Measurements from ENCODE around the gene OR51E2. TPM values are rescaled to one million over a fixed set of nuclear protein-coding genes. Genes with fewer than 3 reads are reported as not detected.
"Not testable (repeated sequence)": the region's sequence is repeated elsewhere in the genome, so short reads cannot be mapped to it uniquely, and the experiment has no call there.

The OR51E2 gene, protein sequence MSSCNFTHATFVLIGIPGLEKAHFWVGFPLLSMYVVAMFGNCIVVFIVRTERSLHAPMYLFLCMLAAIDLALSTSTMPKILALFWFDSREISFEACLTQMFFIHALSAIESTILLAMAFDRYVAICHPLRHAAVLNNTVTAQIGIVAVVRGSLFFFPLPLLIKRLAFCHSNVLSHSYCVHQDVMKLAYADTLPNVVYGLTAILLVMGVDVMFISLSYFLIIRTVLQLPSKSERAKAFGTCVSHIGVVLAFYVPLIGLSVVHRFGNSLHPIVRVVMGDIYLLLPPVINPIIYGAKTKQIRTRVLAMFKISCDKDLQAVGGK
- polyA plus RNA-seq, result under 1 TPM; 0.02 to 0.56 (median 0.10) TPM

DNA sequence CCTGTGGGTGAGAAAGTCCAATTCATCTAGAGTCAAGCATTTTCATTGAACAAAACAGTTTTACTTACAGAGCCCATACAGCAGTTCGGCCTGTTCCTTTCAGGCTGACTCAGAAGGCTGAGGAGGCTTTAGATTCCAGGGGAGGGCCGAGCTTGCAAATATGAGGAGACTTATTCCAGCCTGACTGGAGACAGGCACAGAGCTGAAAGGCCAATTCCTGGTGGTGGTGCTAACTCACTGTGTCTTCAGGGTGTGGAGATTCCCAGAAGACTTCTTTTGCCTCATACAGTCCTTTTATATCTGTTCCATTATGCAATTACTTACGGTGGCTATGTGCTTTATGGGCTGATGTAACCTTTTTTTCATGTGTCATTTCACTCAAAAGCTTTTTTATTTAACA is at the start of gene OR51E2:
Gene OR51E2, minus strand, starts transcription at position 269 of the 400 bp plus-strand sequence. CDS start 15,142 bp downstream, outside the sequence.
- WGBS, 3 donors, result 64 to 81% (median 76%) methylated on average over 3 of the region's 3 CpGs
- H3K27ac ChIP-seq (ENCODE audit: low read depth, low read length), result no peak within 1 kb of the TSS

DNA sequence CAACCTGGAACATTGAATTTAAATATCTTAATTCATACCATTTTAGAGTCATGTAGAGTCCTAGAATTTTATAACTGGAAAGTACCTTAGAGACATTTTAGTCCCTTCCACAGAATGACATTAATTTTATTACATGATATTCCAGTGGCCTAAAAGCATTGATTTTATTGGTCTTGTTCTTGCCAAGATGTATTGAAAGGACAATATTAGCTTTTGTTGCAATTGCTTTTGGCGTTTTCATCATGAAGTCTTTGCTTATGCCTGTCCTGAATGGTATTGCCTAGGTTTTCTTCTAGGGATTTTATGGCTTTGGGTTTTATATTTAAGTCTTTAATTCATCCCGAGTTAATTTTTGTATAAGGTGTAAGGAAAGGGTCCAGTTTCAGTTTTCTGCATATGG is 43.1 kb upstream of the OR51E2 start:
- 80 to 92% (median 87%) methylated on average over 2 of the region's 2 CpGs for WGBS, 3 donors
- no peak overlapping the region for H3K27ac ChIP-seq (ENCODE audit: low read depth, low read length)

DNA sequence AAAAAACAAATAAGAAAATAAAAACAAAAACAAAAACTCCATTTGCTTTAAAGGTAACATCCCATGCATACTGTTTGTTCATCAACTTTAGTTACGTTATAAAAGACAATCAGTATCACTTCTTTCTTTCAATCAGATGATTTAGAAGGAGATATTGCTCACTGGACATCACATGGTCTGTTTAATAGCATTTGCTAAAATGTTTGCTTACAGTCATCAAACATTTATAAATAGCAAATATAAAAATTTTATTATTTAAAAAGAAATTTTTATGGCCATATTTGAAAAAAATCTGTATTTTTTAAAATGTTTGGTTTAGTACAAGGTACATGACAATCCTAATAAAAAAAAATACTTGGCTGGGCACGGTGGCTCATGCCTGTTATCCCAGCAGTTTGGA is 29.5 kb upstream of the OR51E2 start:
- no peak overlapping the region for H3K27ac ChIP-seq (ENCODE audit: low read depth, low read length)
- WGBS, 3 donors, result 86 to 92% (median 92%) methylated on average over 2 of the region's 2 CpGs

DNA sequence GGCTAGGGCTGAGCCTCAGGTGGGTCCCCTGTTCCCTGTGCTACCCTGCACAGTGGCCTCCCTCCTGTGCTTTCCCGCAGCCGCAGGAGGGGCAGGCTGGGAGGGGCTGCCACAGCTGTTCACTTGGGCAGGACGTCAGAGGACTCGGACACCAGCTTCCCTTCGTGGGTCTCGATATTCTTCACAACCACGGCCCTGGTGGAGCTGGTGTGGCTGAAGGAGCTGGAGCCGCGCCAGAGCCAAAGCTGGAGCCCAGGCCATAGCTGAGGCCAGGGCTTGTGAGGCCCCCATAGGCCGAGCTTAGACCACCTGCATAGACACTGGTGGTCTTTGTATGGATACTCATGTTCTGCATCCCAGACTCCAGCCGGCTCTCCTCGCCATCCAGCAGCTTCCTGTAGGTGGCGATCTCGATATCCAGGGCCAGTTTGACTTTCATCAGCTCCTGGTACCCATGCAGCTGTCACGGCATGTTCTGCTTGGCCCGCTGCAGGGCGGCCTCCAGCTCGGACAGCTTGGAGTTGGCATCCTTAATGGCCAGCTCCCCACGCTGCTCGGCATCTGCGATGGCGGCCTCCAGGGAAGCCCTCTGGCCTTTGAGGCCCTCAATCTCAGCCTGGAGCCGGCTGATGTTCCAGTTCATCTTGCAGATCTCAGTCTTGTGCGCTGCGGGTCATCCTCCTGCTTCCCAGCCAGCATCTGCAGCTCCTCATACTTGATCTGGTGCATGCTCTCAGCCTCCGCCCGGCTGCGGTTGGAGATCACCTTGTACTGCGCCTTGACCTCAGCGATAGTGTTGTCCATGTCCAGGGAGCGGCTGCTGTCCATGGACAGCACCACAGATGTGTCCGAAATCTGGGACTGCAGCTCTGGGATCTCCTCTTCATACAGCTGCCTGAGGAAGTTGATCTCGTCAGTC is 25.2 kb upstream of the OR51E2 start:
- 88 to 92% (median 90%) methylated on average over 33 of the region's 33 CpGs for whole genome bisulfite sequencing, 3 donors
- H3K27ac ChIP-seq (ENCODE audit: low read depth, low read length), result not testable (repeated sequence)

DNA sequence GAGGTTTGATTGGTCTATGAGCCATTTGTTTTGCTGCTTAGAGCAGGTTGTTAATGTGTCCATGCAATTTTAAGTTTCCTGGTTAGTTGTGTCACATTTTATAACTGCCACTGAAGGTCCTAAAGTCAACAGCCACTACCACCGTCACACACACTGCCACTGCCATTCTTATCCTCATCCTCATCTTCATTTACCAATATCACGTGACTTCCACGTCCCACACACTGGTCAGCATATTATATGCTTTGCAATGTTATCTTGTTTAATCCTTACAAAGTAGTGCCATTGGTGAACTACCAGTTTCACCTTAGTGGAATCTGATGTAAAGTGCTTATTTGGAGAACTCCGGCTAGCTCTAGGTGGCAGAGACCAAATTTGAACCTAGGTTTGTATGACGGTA is 16.6 kb upstream of the OR51E2 start:
- WGBS, 3 donors, result 41 to 86% (median 78%) methylated on average over 5 of the region's 5 CpGs
- H3K27ac ChIP-seq (ENCODE audit: low read depth, low read length), result no peak overlapping the region

DNA sequence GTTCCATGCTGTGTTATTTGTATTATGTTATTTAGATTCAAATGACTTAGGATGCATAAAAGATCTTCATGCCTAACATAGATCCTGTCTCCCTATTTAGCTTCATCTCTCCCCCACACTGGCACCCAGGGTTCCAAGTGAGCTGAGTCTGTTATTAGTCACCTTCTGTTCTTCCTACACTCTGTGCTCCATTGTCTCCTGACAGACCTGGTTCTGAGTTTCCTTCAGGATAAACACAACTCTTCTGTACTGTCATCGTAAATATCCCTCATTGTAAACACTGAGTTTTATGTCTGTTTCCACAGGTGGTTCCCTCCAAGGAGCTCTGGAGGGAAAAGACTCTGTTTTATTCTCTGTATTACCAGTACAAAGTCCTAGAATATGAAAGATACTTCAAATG is 15.6 kb upstream of the OR51E2 start:
- WGBS, 3 donors, result 31 to 51% (median 36%) methylated on average over 1 of the region's 1 CpG
- no peak overlapping the region for H3K27ac ChIP-seq (ENCODE audit: low read depth, low read length)

DNA sequence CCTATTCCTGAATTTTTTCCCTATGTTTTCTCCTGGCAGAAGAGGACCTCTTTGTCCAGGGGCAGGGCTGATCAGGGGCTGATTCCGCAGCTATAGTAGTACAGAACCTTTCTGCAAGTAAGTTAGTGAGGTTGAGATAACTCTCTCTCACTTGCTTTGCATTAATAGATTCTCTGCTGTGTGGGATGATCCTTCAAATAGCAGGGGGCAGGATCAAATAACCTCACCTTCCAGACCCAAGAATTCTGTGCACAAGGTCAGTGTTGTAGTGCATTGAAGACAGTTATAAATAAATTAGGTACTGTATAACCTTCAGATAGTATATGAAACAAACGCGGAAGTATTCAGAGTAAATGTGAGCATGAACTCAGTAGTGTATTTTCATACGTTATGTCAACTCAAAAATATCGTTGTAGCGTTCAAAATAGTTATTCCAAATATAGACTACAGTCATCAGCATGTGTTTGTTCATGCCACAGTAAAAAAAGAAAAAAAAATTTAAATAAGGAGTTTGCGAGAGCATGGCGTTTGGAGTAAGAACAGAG is 7.2 kb upstream of the OR51E2 start:
- no peak overlapping the region for H3K27ac ChIP-seq (ENCODE audit: low read depth, low read length)
- 66 to 74% (median 71%) methylated on average over 8 of the region's 8 CpGs for WGBS, 3 donors

DNA sequence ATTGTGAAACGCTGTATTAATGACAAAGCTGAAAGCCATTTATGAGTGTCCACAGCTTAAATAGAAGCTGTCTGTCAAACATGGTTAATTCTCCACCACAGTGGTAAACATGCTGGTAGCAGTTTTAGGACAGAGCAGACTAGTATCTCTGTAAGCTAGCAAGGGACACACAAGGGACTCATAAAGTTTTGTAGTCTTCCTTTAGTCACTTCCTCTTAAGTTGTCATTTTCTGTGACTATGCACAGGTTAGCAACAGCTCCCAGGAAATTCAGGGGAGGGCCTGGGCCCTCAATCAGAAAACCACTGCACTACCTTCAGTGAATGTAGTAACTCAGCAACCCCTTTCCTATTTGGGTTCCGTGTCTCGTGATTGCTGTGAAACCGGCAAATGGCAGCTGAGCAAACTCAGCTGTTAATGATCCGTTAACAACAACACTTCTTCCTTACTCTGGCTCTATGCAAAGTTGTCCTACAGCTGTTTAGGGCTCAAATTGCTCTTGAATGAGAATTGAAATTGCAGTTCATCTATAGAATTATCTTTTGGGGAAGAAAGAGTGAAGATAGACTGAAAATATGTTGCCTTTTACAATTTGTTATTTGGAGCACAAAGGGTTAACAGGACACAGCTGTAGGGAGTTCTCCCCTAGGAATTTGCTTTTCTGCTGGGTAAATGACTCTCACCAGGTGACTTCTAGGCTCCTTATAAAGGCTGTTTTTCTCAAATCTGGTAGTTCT is 6.6 kb upstream of the OR51E2 start, which contains the start of gene MMP26:
Gene MMP26, plus strand, starts transcription at position 731 of the 736 bp plus-strand sequence.
- no peak within 1 kb of the TSS for H3K27ac ChIP-seq (ENCODE audit: low read depth, low read length)
- whole genome bisulfite sequencing, 3 donors, result 15 to 50% (median 35%) methylated on average over 5 of the region's 5 CpGs

DNA sequence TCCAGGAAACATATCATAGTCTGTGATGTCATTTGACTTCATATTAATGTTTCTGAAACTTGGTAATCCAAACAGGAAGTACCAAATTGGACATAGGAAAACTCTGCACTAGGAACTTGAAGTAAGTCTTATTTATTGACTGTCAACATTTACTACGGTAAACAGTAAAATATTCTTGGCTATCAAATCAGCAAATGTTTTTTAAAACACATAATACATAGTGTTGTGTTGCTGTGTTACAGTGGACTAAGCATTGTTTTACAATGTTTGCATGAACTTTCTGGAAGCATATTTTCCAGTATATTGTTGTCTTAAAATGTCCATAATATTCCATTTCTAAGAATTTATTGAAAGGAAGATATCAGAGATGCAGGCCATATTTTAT is 2.8 kb upstream of the OR51E2 start:
- no peak overlapping the region for H3K27ac ChIP-seq (ENCODE audit: low read depth, low read length)
- 56 to 85% (median 66%) methylated on average over 1 of the region's 1 CpG for WGBS, 3 donors

DNA sequence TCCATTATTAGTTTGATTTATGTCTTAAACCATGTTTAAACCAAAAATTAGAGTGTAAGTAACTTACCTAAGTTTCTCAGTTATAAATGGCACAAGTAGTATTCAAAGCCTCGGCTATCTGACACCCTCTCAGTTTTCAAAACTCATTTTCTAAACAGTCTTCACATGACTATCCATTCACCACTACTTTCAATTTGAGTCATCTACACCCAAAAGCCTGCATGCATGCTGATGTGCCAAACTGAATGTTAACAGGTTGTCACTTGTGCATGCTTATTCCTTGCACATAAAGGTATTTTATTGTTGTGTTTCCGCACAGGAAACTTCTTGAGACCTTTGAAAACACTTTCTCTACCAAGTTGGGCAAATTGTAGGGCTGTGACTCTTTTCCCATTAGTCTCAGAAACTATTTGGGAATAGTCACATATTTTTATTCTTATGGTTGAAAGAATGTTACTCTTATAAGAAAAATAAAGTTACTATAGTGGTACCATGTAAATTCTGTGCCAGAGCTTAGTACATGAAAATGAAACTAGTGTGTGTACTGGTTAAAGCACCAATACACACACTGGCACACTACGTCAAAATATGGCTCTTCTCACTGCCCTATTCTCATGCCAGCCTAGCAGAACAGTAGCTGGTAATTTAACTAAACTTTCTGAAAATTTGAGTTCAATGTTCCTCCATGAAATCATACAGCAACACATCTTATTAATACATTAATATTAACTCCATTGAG is 2.2 kb upstream of the OR51E2 start:
- no peak overlapping the region for H3K27ac ChIP-seq (ENCODE audit: low read depth, low read length)
- 89 to 94% (median 90%) methylated on average over 3 of the region's 3 CpGs for WGBS, 3 donors

DNA sequence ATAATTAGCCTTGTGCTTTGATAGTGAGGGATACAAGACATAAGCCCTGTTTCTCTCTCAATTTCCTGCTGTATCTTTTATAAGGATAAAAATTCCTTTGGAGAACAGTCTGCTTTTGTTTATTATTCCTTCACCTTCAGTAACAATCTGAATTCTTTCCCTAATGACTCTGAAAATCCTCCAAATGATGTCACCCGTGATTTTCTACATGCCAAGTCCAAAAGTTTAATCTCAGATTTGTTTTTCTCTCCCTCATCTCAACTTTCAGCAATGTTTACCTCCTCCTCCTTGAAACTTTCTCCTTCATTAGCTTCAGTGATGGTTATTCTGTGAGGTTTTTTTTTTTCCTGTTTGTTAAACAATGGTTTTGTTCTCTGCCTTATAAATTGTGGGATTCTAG is 2.2 kb downstream of the OR51E2 start:
- 24 to 49% (median 41%) methylated on average over 1 of the region's 1 CpG for WGBS, 3 donors
- no peak overlapping the region for H3K27ac ChIP-seq (ENCODE audit: low read depth, low read length)

DNA sequence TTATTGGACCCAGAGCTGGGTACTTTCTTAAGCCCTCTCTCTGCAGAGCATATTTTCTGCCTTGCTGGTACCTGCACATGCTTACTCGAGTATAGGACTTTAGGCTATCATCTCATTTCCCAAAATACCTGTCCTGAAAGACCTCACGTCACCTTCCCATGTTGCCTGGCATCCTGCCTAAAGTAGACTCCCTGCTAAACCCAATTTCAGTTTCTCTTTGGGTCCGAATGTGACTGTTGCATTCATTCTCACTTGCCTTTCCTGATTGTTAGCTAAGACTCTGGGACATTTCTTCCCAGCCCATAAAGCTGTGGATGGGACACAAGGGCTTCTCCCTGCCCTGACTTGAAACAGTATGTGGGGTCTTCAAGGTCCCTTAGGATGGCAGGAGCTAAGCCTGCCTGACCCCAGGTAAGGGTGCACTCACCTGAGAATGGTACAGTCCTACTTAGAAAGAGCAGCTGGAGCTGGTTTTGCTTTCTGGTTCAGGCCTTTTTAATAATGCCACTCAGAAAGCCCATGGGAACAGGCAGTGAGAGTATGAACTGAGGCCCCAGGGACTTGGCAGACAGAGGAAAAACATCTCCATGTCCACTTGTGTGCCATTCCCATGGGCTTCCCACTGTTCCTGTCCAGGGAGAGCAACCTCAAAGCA is 12.9 kb downstream of the OR51E2 start:
- WGBS, 3 donors, result 81 to 89% (median 83%) methylated on average over 3 of the region's 3 CpGs
- no peak overlapping the region for H3K27ac ChIP-seq (ENCODE audit: low read depth, low read length)

DNA sequence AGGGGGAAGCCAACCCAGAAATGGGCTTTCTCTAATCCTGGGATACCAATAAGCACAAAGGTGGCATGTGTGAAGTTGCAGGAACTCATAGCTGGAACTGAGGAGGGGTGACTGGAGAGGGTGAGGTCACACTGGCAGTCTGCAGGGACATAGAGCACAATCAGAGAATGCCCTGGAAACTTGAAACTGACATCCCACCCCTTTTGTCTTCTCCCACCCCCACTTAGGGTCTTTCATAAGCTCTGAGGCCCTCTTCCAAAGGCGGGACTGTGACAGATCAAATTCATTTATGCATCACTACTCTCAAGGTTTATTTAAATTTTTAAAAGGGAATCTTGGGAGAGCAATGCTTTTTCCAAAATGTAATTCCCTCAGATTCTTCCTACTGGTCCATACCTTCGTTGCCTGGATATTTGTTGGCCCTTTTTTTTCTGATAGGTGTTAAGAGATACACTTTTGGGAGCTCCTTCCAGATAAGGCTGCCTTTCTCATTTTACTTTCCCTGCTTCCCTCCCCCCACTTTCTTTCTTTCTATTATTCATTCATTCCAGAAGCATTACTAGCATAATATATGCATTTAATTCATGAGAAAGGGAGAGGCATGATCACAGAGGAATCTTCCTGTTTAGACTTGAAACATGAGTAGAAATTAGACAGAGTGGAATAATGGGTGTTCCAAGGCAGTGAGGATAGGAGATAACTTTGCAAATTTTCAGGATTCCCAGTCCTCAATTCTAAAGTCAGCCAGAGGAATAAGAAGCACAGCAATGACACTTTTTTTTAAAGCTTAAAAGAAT is 14.8 kb downstream of the OR51E2 start:
- H3K27ac ChIP-seq (ENCODE audit: low read depth, low read length), result no peak overlapping the region
- 71 to 80% (median 72%) methylated on average over 2 of the region's 2 CpGs for WGBS, 3 donors

DNA sequence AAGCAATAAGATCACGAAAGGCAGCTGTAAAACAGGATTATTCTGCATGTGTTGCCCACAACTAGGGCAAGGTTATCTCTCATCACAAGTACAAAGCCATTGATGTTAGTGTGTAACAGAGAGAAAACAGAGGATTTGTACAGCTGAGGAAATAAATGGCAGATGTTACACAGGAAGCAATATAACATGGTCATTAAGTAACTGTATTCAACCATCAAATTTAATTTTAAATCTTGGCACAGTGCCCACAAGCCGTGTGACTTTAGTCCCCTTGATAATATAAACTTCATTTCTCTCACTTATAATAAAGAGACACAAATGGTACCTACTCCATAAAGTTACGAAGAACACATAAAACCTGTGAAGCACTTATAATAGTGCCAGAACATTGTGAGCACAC is 17.3 kb downstream of the OR51E2 start:
- no peak overlapping the region for H3K27ac ChIP-seq (ENCODE audit: low read depth, low read length)
- WGBS, 3 donors, result 38 to 50% (median 41%) methylated on average over 3 of the region's 3 CpGs

DNA sequence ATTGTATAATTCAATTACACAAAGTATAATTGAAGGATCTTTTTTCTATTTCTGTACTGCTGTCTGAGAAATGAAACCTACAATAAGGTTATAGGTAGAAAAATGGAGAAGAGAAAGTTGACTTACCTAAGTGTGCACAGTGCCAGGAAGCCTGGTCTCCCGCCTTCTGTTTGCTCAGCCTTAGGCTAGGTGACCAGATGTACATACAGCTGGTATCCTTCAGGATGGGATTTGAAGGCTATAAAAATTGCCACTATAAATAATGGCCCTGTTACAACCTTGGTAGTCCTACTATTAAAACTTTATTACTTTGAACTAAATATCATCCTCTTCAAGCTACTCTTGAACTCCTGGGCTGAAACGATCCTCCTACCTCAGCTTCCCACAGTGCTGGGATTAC is 19.7 kb downstream of the OR51E2 start:
- H3K27ac ChIP-seq (ENCODE audit: low read depth, low read length), result no peak overlapping the region
- 68 to 82% (median 69%) methylated on average over 2 of the region's 2 CpGs for WGBS, 3 donors

DNA sequence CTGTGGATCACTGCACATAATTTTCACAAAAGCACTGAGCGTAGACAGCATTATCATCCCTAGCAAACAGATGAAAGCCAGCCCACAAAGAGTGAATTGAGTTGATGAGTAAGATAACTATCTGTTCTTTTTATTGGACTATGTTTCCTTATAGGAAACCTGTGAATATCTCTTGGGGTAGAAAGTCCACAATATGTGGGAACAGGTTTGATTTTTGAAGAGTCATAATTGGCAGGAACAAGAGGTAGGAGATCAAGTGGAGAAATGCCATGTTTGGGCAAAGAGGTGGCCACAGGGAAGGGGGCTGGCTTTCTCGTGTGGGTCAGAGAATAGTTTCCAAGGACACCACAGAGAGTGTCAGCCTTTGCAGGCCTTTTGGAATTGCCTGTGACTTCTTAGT is 23.9 kb downstream of the OR51E2 start:
- no peak overlapping the region for H3K27ac ChIP-seq (ENCODE audit: low read depth, low read length)
- WGBS, 3 donors, result 58 to 74% (median 60%) methylated on average over 2 of the region's 2 CpGs

DNA sequence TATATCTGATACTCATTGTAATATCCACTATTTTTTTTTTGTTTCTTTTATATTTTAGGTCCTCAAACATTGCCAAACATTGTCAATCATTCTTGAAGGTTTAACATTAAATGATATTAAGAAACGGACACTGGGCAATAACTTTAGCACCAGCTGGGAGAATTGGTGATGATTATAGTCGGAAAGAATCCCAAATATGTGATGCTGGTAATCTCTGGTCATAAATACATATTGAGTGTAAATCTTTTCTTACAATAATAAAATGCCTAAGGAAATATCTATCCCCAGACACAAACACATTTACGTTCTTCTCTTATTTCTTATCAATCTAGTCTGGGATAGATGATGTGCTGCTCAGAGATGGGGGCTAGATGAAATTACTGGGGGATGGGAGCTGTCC is 25.2 kb downstream of the OR51E2 start:
- H3K27ac ChIP-seq (ENCODE audit: low read depth, low read length), result no peak overlapping the region
- WGBS, 3 donors, result 57 to 64% (median 58%) methylated on average over 3 of the region's 3 CpGs
